ENCODE data around the gene GTF2H1.
"Not testable (repeated sequence)": the region's sequence is repeated elsewhere in the genome, so short reads cannot be mapped to it uniquely, and the experiment has no call there.

Gene GTF2H1

GRCh38 chr11:18319914-18320313 lies 2.5 kb upstream of the GTF2H1 start:
- no peak for DNase-seq (ENCODE audit: low read depth, low spot score)

- DNase-seq (ENCODE audit: low read depth, low spot score): no peak
Observed at GRCh38 chr11:18320617-18321016, 1.8 kb upstream of the GTF2H1 start.

- DNase-seq (ENCODE audit: low read depth, low spot score): no peak
Observed at GRCh38 chr11:18321578-18321968, 794 bp upstream of the GTF2H1 start.

- no peak for DNase-seq (ENCODE audit: low read depth, low spot score)
Observed at GRCh38 chr11:18322818-18323570, 627 bp downstream of the GTF2H1 start.

- not testable (repeated sequence) for DNase-seq (ENCODE audit: low read depth, low spot score)
Observed at GRCh38 chr11:18323881-18324280, 1.5 kb downstream of the GTF2H1 start.

GRCh38 chr11:18324381-18324780 lies 2.0 kb downstream of the GTF2H1 start:
- DNase-seq (ENCODE audit: low read depth, low spot score): no peak

- DNase-seq (ENCODE audit: low read depth, low spot score): no peak
Observed at GRCh38 chr11:18329196-18329870, 7.0 kb downstream of the GTF2H1 start.

GRCh38 chr11:18330921-18331320 lies 8.6 kb downstream of the GTF2H1 start:
- DNase-seq (ENCODE audit: low read depth, low spot score): no peak

GRCh38 chr11:18332302-18332701 lies 9.9 kb downstream of the GTF2H1 start:
- no peak for DNase-seq (ENCODE audit: low read depth, low spot score)

GRCh38 chr11:18332891-18333290 lies 10.5 kb downstream of the GTF2H1 start:
- no peak for DNase-seq (ENCODE audit: low read depth, low spot score)

GRCh38 chr11:18347471-18348125 lies 25.2 kb downstream of the GTF2H1 start:
- no peak for DNase-seq (ENCODE audit: low read depth, low spot score)

- DNase-seq (ENCODE audit: low read depth, low spot score): no peak
Observed at GRCh38 chr11:18352581-18352980, 30.2 kb downstream of the GTF2H1 start.

GRCh38 chr11:18358646-18359045 lies 36.3 kb downstream of the GTF2H1 start:
- DNase-seq (ENCODE audit: low read depth, low spot score): no peak

- DNase-seq (ENCODE audit: low read depth, low spot score): no peak
Observed at GRCh38 chr11:18361154-18361553, 38.8 kb downstream of the GTF2H1 start.

GRCh38 chr11:18364495-18365073 lies 42.2 kb downstream of the GTF2H1 start:
- DNase-seq (ENCODE audit: low read depth, low spot score): no peak

GRCh38 chr11:18365741-18366140 lies 43.4 kb downstream of the GTF2H1 start:
- no peak for DNase-seq (ENCODE audit: low read depth, low spot score)

GRCh38 chr11:18366286-18366685 lies 43.9 kb downstream of the GTF2H1 start:
- no peak for DNase-seq (ENCODE audit: low read depth, low spot score)

- no peak for DNase-seq (ENCODE audit: low read depth, low spot score)
Observed at GRCh38 chr11:18367431-18367830, 45.1 kb downstream of the GTF2H1 start.

- DNase-seq (ENCODE audit: low read depth, low spot score): no peak
Observed at GRCh38 chr11:18368221-18368620, 45.9 kb downstream of the GTF2H1 start.

GRCh38 chr11:18369398-18369797 lies 47.0 kb downstream of the GTF2H1 start:
- no peak for DNase-seq (ENCODE audit: low read depth, low spot score)

GRCh38 chr11:18371279-18371678 lies 48.9 kb downstream of the GTF2H1 start:
- no peak for DNase-seq (ENCODE audit: low read depth, low spot score)

GRCh38 chr11:18372201-18372600 lies 49.8 kb downstream of the GTF2H1 start:
- DNase-seq (ENCODE audit: low read depth, low spot score): no peak
